Stomach smooth muscle (tissue), 2 donors: ENCODE data around the gene DZIP1L.

Experiments
- H3K27ac ChIP-seq: one replicate; pipeline ENCODE4 v1.7.0; 2013; ENCODE audit warnings: mild to moderate bottlenecking, low read length, inconsistent platforms
- H3K27me3 ChIP-seq, 2 donors: one replicate each; pipeline ENCODE4 v1.7.0; 2013; ENCODE audit warnings: low read length in 2 of 2; ENCODE audit not compliant: insufficient read depth in 2 of 2, control insufficient read depth in 1 of 2
- H3K36me3 ChIP-seq, 2 donors: one replicate each; pipeline ENCODE4 v1.7.0; 2013; ENCODE audit warnings: low read length in 2 of 2; ENCODE audit not compliant: control insufficient read depth in 2 of 2, insufficient read depth in 2 of 2
- H3K4me1 ChIP-seq: one replicate; pipeline ENCODE4 v1.7.0; 2013; ENCODE audit warnings: low read length; ENCODE audit not compliant: control insufficient read depth, insufficient read depth
- H3K4me3 ChIP-seq, 2 donors: one replicate each; pipeline ENCODE4 v1.7.0; 2013; ENCODE audit warnings: low read length in 2 of 2
- H3K9ac ChIP-seq, 2 donors: one replicate each; pipeline ENCODE4 v1.7.0; 2013; ENCODE audit warnings: low read length in 2 of 2, mild to moderate bottlenecking in 1 of 2
- H3K9me3 ChIP-seq, 2 donors: one replicate each; pipeline ENCODE4 v1.7.0; 2013; ENCODE audit warnings: low read length in 2 of 2; ENCODE audit not compliant: control insufficient read depth in 2 of 2
- donor health status: healthy.
- donor health status: Pancreatic carcinoma.

The DZIP1L gene

GRCh38 chr3:138066972-138067371 lies 48.4 kb downstream of the DZIP1L start:
- Histone ChIP-seq H3K9ac (no peak overlapping the region), H3K4me3 (no peak overlapping the region), H3K9me3 (no peaks in the 10 kb centered on the region), H3K27me3 (no peaks in the 10 kb centered on the region), H3K36me3 (peaks cover 25 to 53% of the 10 kb centered on the region in 2 donors), H3K27ac (no peak overlapping the region), H3K4me1 (no peaks in the 10 kb centered on the region)

GRCh38 chr3:138066383-138066782 lies 49.0 kb downstream of the DZIP1L start:
- Histone ChIP-seq H3K9ac (no peak overlapping the region), H3K27me3 (no peaks in the 10 kb centered on the region), H3K4me3 (no peak overlapping the region), H3K36me3 (peaks cover 22 to 51% of the 10 kb centered on the region in 2 donors), H3K4me1 (no peaks in the 10 kb centered on the region), H3K27ac (no peak overlapping the region), H3K9me3 (no peaks in the 10 kb centered on the region)

GRCh38 chr3:138065949-138066348 lies 49.5 kb downstream of the DZIP1L start:
- Histone ChIP-seq H3K27ac (no peak overlapping the region), H3K4me3 (no peak overlapping the region), H3K9me3 (no peaks in the 10 kb centered on the region), H3K36me3 (peaks cover 22 to 48% of the 10 kb centered on the region in 2 donors), H3K4me1 (no peaks in the 10 kb centered on the region), H3K9ac (no peak overlapping the region), H3K27me3 (no peaks in the 10 kb centered on the region)

- H3K4me3 ChIP-seq, result no peak overlapping the region
- H3K4me1 ChIP-seq, result no peaks in the 10 kb centered on the region
- H3K9ac ChIP-seq, result no peak overlapping the region
- no peaks in the 10 kb centered on the region for H3K9me3 ChIP-seq
- peaks cover 22 to 47% of the 10 kb centered on the region in 2 donors for H3K36me3 ChIP-seq
- H3K27ac ChIP-seq, result no peak overlapping the region
- no peaks in the 10 kb centered on the region for H3K27me3 ChIP-seq
Measured at GRCh38 chr3:138063416-138063815, 52.0 kb downstream of the DZIP1L start.

GRCh38 chr3:138062626-138063025 lies 52.8 kb downstream of the DZIP1L start:
- Histone ChIP-seq H3K27me3 (no peaks in the 10 kb centered on the region), H3K9me3 (no peaks in the 10 kb centered on the region), H3K9ac (no peak overlapping the region), H3K27ac (no peak overlapping the region), H3K4me3 (no peak overlapping the region), H3K4me1 (no peaks in the 10 kb centered on the region), H3K36me3 (peaks cover 22 to 42% of the 10 kb centered on the region in 2 donors)

GRCh38 chr3:138062037-138062436 lies 53.4 kb downstream of the DZIP1L start:
- Histone ChIP-seq H3K9me3 (no peaks in the 10 kb centered on the region), H3K27ac (no peak overlapping the region), H3K27me3 (no peaks in the 10 kb centered on the region), H3K4me1 (no peaks in the 10 kb centered on the region), H3K36me3 (peaks cover 22 to 37% of the 10 kb centered on the region in 2 donors), H3K4me3 (no peak overlapping the region), H3K9ac (no peak overlapping the region)

GRCh38 chr3:138060792-138061191 lies 54.6 kb downstream of the DZIP1L start:
- Histone ChIP-seq H3K9me3 (no peaks in the 10 kb centered on the region), H3K27me3 (no peaks in the 10 kb centered on the region), H3K36me3 (peaks cover 12 to 25% of the 10 kb centered on the region in 2 donors), H3K27ac (no peak overlapping the region), H3K9ac (no peak overlapping the region), H3K4me3 (no peak overlapping the region), H3K4me1 (no peaks in the 10 kb centered on the region)

- Histone ChIP-seq H3K27ac (no peak overlapping the region), H3K4me1 (no peaks in the 10 kb centered on the region), H3K9me3 (no peaks in the 10 kb centered on the region), H3K27me3 (no peaks in the 10 kb centered on the region), H3K4me3 (no peak overlapping the region), H3K36me3 (peaks cover 5 to 16% of the 10 kb centered on the region in 2 donors), H3K9ac (no peak overlapping the region)
Measured at GRCh38 chr3:138059261-138059660, 56.1 kb downstream of the DZIP1L start.

GRCh38 chr3:138057384-138057783 lies 58.0 kb downstream of the DZIP1L start:
- H3K9me3 ChIP-seq, result no peaks in the 10 kb centered on the region
- no peak overlapping the region for H3K9ac ChIP-seq
- H3K27ac ChIP-seq, result no peak overlapping the region
- H3K4me1 ChIP-seq, result no peaks in the 10 kb centered on the region
- peaks cover 0 to 4% of the 10 kb centered on the region in 2 donors for H3K36me3 ChIP-seq
- no peaks in the 10 kb centered on the region for H3K27me3 ChIP-seq
- no peak overlapping the region for H3K4me3 ChIP-seq

GRCh38 chr3:138054057-138054456 lies 61.4 kb downstream of the DZIP1L start:
- no peaks in the 10 kb centered on the region for H3K9me3 ChIP-seq

GRCh38 chr3:138051947-138052802 lies 63.2 kb downstream of the DZIP1L start:
- Histone ChIP-seq H3K4me1 (peaks cover 3% of the 10 kb centered on the region), H3K36me3 (peaks cover 0 to 6% of the 10 kb centered on the region in 2 donors), H3K4me3 (no peak overlapping the region)

More at GRCh38 chr3:138054057-138054456, 61.4 kb downstream of the DZIP1L start:
- H3K4me1 ChIP-seq, result peaks cover 3% of the 10 kb centered on the region
- H3K36me3 ChIP-seq, result no peaks in the 10 kb centered on the region
- H3K27me3 ChIP-seq, result no peaks in the 10 kb centered on the region
- no peak overlapping the region for H3K9ac ChIP-seq
- no peak overlapping the region for H3K27ac ChIP-seq
- H3K4me3 ChIP-seq, result no peak overlapping the region

More at GRCh38 chr3:138051947-138052802, 63.2 kb downstream of the DZIP1L start:
- no peaks in the 10 kb centered on the region for H3K9me3 ChIP-seq
- no peak overlapping the region for H3K27ac ChIP-seq
- no peak overlapping the region for H3K9ac ChIP-seq
- H3K27me3 ChIP-seq, result no peaks in the 10 kb centered on the region
